ENCODE measurements around the gene BCLAF1. TPM values are rescaled to one million over a fixed set of nuclear protein-coding genes. Genes with fewer than 3 reads are reported as not detected.

BCLAF1 gene
- total and polyA plus RNA-seq, 9 of the 15 experiments (the other 6 are each of a cell fraction or from before 2014, with no cell fraction given), result 65.4 to 286 (median 165) TPM

DNA sequence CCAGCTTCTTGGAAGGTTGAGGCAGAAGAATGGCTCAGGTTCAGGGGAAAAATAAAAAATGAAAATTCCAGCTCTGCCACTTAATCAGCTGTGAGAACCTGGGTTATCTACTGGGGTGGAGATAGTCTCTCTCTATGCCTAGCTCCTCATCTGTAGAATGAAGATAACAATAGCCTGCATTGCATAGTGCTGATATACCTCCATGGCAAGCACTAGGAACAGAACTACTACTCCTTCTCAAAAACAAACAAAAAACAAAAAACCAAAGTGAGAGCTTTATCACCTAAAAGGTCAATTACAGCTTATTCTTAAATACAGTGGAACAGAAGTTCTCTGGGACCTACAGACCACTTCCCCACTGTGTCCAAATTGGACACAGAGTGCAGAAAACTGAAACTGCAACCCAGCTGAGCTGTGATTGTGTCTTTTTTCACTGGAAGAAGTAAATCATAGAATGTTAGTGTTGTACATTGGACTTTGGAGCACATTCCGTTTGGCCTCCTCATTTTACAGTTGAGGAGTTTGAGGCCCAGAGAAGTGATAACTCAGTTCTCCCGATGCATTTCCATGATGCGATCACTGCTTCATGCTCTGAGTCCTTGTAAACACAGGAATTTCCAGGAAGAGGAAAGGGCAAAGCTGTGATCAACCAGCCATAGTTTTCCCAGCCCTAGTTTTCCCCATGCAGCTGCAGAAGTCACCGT is 62.8 kb downstream of the BCLAF1 start (continued):
- TF ChIP-seq, protein P1, sequence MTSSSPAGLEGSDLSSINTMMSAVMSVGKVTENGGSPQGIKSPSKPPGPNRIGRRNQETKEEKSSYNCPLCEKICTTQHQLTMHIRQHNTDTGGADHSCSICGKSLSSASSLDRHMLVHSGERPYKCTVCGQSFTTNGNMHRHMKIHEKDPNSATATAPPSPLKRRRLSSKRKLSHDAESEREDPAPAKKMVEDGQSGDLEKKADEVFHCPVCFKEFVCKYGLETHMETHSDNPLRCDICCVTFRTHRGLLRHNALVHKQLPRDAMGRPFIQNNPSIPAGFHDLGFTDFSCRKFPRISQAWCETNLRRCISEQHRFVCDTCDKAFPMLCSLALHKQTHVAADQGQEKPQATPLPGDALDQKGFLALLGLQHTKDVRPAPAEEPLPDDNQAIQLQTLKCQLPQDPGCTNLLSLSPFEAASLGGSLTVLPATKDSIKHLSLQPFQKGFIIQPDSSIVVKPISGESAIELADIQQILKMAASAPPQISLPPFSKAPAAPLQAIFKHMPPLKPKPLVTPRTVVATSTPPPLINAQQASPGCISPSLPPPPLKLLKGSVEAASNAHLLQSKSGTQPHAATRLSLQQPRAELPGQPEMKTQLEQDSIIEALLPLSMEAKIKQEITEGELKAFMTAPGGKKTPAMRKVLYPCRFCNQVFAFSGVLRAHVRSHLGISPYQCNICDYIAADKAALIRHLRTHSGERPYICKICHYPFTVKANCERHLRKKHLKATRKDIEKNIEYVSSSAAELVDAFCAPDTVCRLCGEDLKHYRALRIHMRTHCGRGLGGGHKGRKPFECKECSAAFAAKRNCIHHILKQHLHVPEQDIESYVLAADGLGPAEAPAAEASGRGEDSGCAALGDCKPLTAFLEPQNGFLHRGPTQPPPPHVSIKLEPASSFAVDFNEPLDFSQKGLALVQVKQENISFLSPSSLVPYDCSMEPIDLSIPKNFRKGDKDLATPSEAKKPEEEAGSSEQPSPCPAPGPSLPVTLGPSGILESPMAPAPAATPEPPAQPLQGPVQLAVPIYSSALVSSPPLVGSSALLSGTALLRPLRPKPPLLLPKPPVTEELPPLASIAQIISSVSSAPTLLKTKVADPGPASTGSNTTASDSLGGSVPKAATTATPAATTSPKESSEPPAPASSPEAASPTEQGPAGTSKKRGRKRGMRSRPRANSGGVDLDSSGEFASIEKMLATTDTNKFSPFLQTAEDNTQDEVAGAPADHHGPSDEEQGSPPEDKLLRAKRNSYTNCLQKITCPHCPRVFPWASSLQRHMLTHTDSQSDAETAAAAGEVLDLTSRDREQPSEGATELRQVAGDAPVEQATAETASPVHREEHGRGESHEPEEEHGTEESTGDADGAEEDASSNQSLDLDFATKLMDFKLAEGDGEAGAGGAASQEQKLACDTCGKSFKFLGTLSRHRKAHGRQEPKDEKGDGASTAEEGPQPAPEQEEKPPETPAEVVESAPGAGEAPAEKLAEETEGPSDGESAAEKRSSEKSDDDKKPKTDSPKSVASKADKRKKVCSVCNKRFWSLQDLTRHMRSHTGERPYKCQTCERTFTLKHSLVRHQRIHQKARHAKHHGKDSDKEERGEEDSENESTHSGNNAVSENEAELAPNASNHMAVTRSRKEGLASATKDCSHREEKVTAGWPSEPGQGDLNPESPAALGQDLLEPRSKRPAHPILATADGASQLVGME (CRISPR knock-in tag; IDR thresholded peaks at IDR 0.05), result no peak
- TF ChIP-seq, protein P2, sequence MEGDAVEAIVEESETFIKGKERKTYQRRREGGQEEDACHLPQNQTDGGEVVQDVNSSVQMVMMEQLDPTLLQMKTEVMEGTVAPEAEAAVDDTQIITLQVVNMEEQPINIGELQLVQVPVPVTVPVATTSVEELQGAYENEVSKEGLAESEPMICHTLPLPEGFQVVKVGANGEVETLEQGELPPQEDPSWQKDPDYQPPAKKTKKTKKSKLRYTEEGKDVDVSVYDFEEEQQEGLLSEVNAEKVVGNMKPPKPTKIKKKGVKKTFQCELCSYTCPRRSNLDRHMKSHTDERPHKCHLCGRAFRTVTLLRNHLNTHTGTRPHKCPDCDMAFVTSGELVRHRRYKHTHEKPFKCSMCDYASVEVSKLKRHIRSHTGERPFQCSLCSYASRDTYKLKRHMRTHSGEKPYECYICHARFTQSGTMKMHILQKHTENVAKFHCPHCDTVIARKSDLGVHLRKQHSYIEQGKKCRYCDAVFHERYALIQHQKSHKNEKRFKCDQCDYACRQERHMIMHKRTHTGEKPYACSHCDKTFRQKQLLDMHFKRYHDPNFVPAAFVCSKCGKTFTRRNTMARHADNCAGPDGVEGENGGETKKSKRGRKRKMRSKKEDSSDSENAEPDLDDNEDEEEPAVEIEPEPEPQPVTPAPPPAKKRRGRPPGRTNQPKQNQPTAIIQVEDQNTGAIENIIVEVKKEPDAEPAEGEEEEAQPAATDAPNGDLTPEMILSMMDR (IDR thresholded peaks at IDR 0.05 in 2 of 3, conservative IDR thresholded peaks at IDR 0.05 in 1 of 3; ENCODE audit: insufficient read depth in 2 of 3, low read depth in 1 of 3, low read length in 3 of 3), result no peak
- TF ChIP-seq CBFA2T3 (IDR thresholded peaks at IDR 0.05) (peak; percentile 97), ZNF263 (CRISPR knock-in tag; IDR thresholded peaks at IDR 0.05; ENCODE audit: borderline replicate concordance) (no peak), ARHGAP35 (IDR thresholded peaks at IDR 0.05; ENCODE audit: partially characterized antibody) (no peak), MYBL2 (IDR thresholded peaks at IDR 0.05; ENCODE audit: low read depth) (no peak), MYBL2 (CRISPR knock-in tag; IDR thresholded peaks at IDR 0.05; ENCODE audit: borderline replicate concordance) (no peak), KDM2B (CRISPR knock-in tag; IDR thresholded peaks at IDR 0.05) (no peak), PYGO2 (tag; IDR thresholded peaks at IDR 0.05) (peak; percentile 77), XRCC4 (IDR thresholded peaks at IDR 0.05; ENCODE audit: extremely low read depth, insufficient read depth, insufficient read length) (no peak)
- TF ChIP-seq, protein P3, sequence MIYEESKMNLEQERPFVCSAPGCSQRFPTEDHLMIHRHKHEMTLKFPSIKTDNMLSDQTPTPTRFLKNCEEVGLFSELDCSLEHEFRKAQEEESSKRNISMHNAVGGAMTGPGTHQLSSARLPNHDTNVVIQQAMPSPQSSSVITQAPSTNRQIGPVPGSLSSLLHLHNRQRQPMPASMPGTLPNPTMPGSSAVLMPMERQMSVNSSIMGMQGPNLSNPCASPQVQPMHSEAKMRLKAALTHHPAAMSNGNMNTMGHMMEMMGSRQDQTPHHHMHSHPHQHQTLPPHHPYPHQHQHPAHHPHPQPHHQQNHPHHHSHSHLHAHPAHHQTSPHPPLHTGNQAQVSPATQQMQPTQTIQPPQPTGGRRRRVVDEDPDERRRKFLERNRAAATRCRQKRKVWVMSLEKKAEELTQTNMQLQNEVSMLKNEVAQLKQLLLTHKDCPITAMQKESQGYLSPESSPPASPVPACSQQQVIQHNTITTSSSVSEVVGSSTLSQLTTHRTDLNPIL (CRISPR knock-in tag; IDR thresholded peaks at IDR 0.05), result no peak
- TF ChIP-seq, protein P4, sequence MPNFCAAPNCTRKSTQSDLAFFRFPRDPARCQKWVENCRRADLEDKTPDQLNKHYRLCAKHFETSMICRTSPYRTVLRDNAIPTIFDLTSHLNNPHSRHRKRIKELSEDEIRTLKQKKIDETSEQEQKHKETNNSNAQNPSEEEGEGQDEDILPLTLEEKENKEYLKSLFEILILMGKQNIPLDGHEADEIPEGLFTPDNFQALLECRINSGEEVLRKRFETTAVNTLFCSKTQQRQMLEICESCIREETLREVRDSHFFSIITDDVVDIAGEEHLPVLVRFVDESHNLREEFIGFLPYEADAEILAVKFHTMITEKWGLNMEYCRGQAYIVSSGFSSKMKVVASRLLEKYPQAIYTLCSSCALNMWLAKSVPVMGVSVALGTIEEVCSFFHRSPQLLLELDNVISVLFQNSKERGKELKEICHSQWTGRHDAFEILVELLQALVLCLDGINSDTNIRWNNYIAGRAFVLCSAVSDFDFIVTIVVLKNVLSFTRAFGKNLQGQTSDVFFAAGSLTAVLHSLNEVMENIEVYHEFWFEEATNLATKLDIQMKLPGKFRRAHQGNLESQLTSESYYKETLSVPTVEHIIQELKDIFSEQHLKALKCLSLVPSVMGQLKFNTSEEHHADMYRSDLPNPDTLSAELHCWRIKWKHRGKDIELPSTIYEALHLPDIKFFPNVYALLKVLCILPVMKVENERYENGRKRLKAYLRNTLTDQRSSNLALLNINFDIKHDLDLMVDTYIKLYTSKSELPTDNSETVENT (CRISPR knock-in tag; IDR thresholded peaks at IDR 0.05), result no peak
